H1 (cell line): ENCODE measurements around the gene TARP.

Experiments used
- CBX8 ChIP-seq: fragments of 300-800, 300-1000 bp; sonication (generic); IDR thresholded peaks from 2 replicates; pipeline ENCODE4 v1.7.1; 2016; ENCODE audit warnings: low read depth, low read length, borderline replicate concordance
- EZH2 ChIP-seq: fragments of 200-600 bp; sonication (generic); IDR thresholded peaks from 2 replicates; pipeline ENCODE4 v1.7.1; 2012; ENCODE audit warnings: low read depth, mild to moderate bottlenecking, moderate library complexity, low read length, inconsistent platforms; ENCODE audit not compliant: severe bottlenecking
- FOSL1 ChIP-seq: IDR thresholded peaks from 2 replicates; pipeline ENCODE4 v1.6.1; 2011; ENCODE audit warnings: mild to moderate bottlenecking, low read depth, low read length, moderate library complexity; ENCODE audit not compliant: insufficient read depth
- SIRT6 ChIP-seq: IDR thresholded peaks from one replicate; pipeline ENCODE4 v1.7.1; 2012; ENCODE audit warnings: low read length, inconsistent platforms
- SP2 ChIP-seq: IDR thresholded peaks from 2 replicates; pipeline ENCODE4 v1.6.1; 2012; ENCODE audit warnings: mild to moderate bottlenecking, low read length, inconsistent platforms
- TEAD4 ChIP-seq: IDR thresholded peaks from 2 replicates; pipeline ENCODE4 v1.6.1; 2012; ENCODE audit warnings: low read depth, low read length, inconsistent platforms, mixed read lengths

Gene TARP

DNA sequence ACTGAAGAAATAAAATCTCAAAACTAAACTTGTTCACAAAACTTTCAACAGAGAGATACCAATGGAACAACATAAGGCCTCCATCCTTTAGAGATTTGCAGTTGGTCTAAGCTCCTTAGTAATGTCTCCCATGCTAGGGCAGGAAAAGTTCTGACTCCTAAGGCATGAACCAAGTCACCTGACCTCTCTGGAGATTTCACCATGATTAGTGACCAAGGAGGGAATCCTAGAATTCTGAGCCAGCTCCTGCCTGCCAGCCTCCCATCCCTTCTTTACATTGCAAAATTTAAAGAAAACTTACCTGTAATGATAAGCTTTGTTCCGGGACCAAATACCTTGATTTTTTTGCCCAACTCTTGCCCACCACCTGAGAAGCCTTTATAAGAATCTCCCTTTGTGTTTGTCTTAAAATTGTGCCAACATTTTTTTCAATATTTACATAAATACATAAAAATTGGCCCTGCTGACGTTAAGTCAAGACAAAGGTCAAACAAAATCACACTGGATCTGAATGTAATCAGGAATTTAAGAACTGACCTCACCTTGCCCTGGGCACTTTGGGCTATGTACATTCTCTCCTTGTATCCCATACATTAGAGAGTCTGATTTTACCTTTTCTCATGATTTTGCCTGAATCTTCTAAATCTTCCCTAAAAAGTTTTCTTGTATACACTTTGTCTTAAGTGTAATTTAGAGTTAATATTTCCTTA lies at the start of gene TARP (continued):
- TF ChIP-seq EZH2 = no peak
- TF ChIP-seq TEAD4 = no peak
- TF ChIP-seq FOSL1 = no peak
- no peak for TF ChIP-seq CBX8
- TF ChIP-seq SP2 = no peak
- no peak for TF ChIP-seq SIRT6
